GM18868 (cell line): ENCODE results near the gene C20orf144.

Experiments used
- ATAC-seq: cut with Tn5 transposase; IDR thresholded peaks from one replicate; pipeline ENCODE4 v1.9.1; 2021; ENCODE audit warnings: mild to moderate bottlenecking, moderate library complexity; ENCODE audit not compliant: unreplicated experiment

Gene C20orf144

GRCh38 chr20:33676121-33676520, 14.0 kb downstream of the C20orf144 start:
- no peak for ATAC-seq

- no peak for ATAC-seq
These were observed 14.8 kb downstream of the C20orf144 start for GRCh38 chr20:33676652-33677645.

- ATAC-seq: no peak
These were observed 16.0 kb downstream of the C20orf144 start for GRCh38 chr20:33677991-33678702.

GRCh38 chr20:33679758-33680485, 17.8 kb downstream of the C20orf144 start:
- peak; percentile 76 for ATAC-seq

- ATAC-seq: no peak
These were observed 18.6 kb downstream of the C20orf144 start for GRCh38 chr20:33680686-33681085.

- no peak for ATAC-seq
These were observed 19.2 kb downstream of the C20orf144 start for GRCh38 chr20:33681288-33681687.

- no peak for ATAC-seq
These were observed 19.7 kb downstream of the C20orf144 start for GRCh38 chr20:33681728-33682353.

GRCh38 chr20:33684533-33685327, 22.6 kb downstream of the C20orf144 start:
- no peak for ATAC-seq

- peak; percentile 34 for ATAC-seq
These were observed 23.4 kb downstream of the C20orf144 start for GRCh38 chr20:33685328-33686099.

- peak; percentile 84 for ATAC-seq
These were observed 24.2 kb downstream of the C20orf144 start, which contains the start of gene E2F1 for GRCh38 chr20:33686100-33686983. Gene E2F1, minus strand, starts transcription at chr20:33686385. Its CDS starts 121 bp downstream, at chr20:33686264.

GRCh38 chr20:33686984-33687366, 24.8 kb downstream of the C20orf144 start:
- ATAC-seq: no peak

GRCh38 chr20:33687370-33687915, 25.3 kb downstream of the C20orf144 start:
- ATAC-seq: no peak

- no peak for ATAC-seq
These were observed 26.1 kb downstream of the C20orf144 start for GRCh38 chr20:33687993-33688937.

GRCh38 chr20:33688938-33689424, 26.9 kb downstream of the C20orf144 start:
- ATAC-seq: no peak

GRCh38 chr20:33689493-33689892, 27.4 kb downstream of the C20orf144 start:
- ATAC-seq: no peak

GRCh38 chr20:33689973-33690372, 27.8 kb downstream of the C20orf144 start:
- ATAC-seq: no peak
